ENCODE results near the gene SERPIND1. TPM values are rescaled to one million over a fixed set of nuclear protein-coding genes. Genes with fewer than 3 reads are reported as not detected.

Gene SERPIND1
- polyA plus RNA-seq, 10 donors = 0.07 to 0.55 (median 0.16) TPM; not detected in 7

Other genes with a start within 250 kb of the SERPIND1 start
- gene PI4KA, start 84.7 kb downstream of the SERPIND1 start, polyA plus RNA-seq (ENCODE audit: insufficient read length in 10 of 10) = 10 to 100 TPM; 26.2 to 42.5 (median 35.0) TPM
- 10 to 100 TPM; 20.9 to 26.8 (median 23.9) TPM for gene SNAP29, start 84.9 kb downstream of the SERPIND1 start, polyA plus RNA-seq (ENCODE audit: insufficient read length in 10 of 10)
- 10 to 100 TPM; 41.0 to 61.2 (median 47.1) TPM for gene CRKL, start 143.3 kb downstream of the SERPIND1 start, polyA plus RNA-seq (ENCODE audit: insufficient read length in 10 of 10)
- gene AIFM3, start 193.1 kb downstream of the SERPIND1 start, polyA plus RNA-seq (ENCODE audit: insufficient read length in 10 of 10) = under 1 TPM in 9 of 10 donors, not detected in 1; 0.08 to 0.69 (median 0.31) TPM
- 10 to 100 TPM; 28.8 to 45.0 (median 35.1) TPM for gene LZTR1, start 208.2 kb downstream of the SERPIND1 start, polyA plus RNA-seq (ENCODE audit: insufficient read length in 10 of 10)
- 10 to 100 TPM; 11.9 to 20.6 (median 15.6) TPM for gene THAP7, start 228.0 kb downstream of the SERPIND1 start, polyA plus RNA-seq (ENCODE audit: insufficient read length in 10 of 10)
- 10 to 100 TPM in 9 of 10 donors, 1 to 10 TPM in 1; 9.8 to 20.6 (median 17.5) TPM for gene P2RX6, start 241.1 kb downstream of the SERPIND1 start, polyA plus RNA-seq (ENCODE audit: insufficient read length in 10 of 10)